ENCODE results near the gene TMEM179B.

DNA sequence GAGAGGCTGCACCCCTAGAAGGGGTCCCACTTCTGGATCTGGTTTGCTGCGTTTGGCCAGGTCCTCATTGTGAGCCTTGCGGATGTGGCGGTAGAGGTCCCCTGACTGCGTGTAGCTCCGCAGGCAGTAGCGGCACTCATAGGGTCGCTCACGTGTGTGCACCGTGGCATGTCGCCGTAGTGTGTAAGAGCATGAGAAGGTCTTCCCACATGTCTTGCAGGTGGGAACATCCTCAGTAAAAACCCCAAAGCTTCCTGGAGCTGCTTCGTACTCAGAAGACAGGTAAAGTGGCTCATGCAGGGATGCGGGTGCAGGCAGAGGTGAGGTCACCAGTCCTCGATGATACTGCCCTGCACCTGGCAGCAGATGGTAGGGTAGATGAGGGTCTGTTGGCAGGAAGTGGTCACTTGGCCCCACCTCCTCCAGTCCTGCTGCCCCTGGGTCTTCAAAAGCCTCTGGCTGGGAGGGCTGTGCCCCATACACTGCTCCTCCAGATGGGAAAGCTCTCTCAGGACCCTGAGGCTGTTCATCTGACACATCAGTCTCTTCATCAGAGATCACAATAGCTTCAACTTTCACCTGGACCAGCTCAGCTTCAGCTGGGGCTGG, 34.9 kb upstream of the TMEM179B start:
- no peak for TF ChIP-seq EZH2 (IDR thresholded peaks at IDR 0.05; ENCODE audit: borderline replicate concordance, low read length)
- TF ChIP-seq, protein P1, sequence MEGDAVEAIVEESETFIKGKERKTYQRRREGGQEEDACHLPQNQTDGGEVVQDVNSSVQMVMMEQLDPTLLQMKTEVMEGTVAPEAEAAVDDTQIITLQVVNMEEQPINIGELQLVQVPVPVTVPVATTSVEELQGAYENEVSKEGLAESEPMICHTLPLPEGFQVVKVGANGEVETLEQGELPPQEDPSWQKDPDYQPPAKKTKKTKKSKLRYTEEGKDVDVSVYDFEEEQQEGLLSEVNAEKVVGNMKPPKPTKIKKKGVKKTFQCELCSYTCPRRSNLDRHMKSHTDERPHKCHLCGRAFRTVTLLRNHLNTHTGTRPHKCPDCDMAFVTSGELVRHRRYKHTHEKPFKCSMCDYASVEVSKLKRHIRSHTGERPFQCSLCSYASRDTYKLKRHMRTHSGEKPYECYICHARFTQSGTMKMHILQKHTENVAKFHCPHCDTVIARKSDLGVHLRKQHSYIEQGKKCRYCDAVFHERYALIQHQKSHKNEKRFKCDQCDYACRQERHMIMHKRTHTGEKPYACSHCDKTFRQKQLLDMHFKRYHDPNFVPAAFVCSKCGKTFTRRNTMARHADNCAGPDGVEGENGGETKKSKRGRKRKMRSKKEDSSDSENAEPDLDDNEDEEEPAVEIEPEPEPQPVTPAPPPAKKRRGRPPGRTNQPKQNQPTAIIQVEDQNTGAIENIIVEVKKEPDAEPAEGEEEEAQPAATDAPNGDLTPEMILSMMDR (conservative IDR thresholded peaks at IDR 0.05 in 1 of 2, IDR thresholded peaks at IDR 0.05 in 1 of 2; ENCODE audit: extremely low read depth in 1 of 2, insufficient read depth in 1 of 2, low read depth in 1 of 2, low read length in 2 of 2), result no peak

Measured in mammary epithelial cell (primary cell).